ENCODE data around the gene ATP6V0A1.
"Not testable (repeated sequence)": the region's sequence is repeated elsewhere in the genome, so short reads cannot be mapped to it uniquely, and the experiment has no call there.

ATP6V0A1 gene

DNA sequence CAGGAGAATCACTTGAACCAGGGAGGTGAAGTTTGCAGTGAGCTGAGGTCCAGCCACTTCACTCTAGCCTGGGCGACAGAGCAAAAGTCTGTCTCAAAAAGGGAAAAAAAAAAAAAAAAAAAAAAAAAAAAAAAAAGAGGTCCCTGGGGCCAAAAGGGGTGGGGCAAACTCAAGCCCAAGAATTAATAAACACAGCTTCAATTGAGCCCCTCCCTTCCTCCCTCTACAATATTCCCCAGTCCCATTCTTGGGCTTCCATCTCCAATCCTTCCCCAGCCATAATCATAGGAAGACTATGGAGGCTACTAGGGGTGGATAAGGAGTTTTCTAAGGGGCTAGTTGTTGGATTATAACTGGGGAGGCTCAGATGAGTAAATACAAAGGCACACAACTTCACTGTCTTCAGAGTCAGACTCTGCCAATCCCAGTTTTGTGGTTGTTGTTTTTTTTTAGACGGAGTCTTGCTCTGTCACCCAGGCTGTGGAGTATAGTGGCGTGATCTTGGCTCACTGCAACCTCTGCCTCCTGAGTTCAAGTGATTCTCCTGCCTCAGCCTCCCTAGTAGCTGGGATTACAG, 45.1 kb upstream of the ATP6V0A1 start:
- CTCF ChIA-PET: interaction anchor here (0.6 kb wide), 1 partner anchor 65 kb away, joined by 3 read pairs; no protein-coding TSS in a partner anchor
- TF ChIP-seq, protein P1, sequence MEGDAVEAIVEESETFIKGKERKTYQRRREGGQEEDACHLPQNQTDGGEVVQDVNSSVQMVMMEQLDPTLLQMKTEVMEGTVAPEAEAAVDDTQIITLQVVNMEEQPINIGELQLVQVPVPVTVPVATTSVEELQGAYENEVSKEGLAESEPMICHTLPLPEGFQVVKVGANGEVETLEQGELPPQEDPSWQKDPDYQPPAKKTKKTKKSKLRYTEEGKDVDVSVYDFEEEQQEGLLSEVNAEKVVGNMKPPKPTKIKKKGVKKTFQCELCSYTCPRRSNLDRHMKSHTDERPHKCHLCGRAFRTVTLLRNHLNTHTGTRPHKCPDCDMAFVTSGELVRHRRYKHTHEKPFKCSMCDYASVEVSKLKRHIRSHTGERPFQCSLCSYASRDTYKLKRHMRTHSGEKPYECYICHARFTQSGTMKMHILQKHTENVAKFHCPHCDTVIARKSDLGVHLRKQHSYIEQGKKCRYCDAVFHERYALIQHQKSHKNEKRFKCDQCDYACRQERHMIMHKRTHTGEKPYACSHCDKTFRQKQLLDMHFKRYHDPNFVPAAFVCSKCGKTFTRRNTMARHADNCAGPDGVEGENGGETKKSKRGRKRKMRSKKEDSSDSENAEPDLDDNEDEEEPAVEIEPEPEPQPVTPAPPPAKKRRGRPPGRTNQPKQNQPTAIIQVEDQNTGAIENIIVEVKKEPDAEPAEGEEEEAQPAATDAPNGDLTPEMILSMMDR (conservative IDR thresholded peaks at IDR 0.05; ENCODE audit: low read depth): no peak
- peak overlapping the region; percentile 96 for H3K27ac ChIP-seq
- POLR2A ChIA-PET (ENCODE audit: low non-redundant PET): interaction anchor here (1.1 kb wide), 1 partner anchor 10 kb away, joined by 4 read pairs; the partner anchor contains the start of gene CAVIN1
- DNase-seq (ENCODE audit: low spot score): no peak

- CTCF ChIA-PET: no interaction called here
- TF ChIP-seq, protein P1 (conservative IDR thresholded peaks at IDR 0.05; ENCODE audit: low read depth): no peak
- DNase-seq (ENCODE audit: low spot score): no peak
- POLR2A ChIA-PET (ENCODE audit: low non-redundant PET): no interaction called here
- H3K27ac ChIP-seq: peak overlapping the region; percentile 96
Measured at GRCh38 chr17:42414704-42415409, 43.8 kb upstream of the ATP6V0A1 start.

- CTCF ChIA-PET; DNase-seq (ENCODE audit: low spot score); POLR2A ChIA-PET (ENCODE audit: low non-redundant PET): not testable (repeated sequence)
- peak overlapping the region; percentile 39 for H3K27ac ChIP-seq
Measured at GRCh38 chr17:42417981-42418380, 40.7 kb upstream of the ATP6V0A1 start.

GRCh38 chr17:42421136-42421506, 37.6 kb upstream of the ATP6V0A1 start:
- no peak for DNase-seq (ENCODE audit: low spot score)
- ChIA-PET CTCF (interaction anchor here (1.2 kb wide), 1 partner anchor 99 kb away, joined by 4 read pairs; no protein-coding TSS in a partner anchor), POLR2A (ENCODE audit: low non-redundant PET) (interaction anchor here (0.6 kb wide), 1 partner anchor 79 kb away, joined by 5 read pairs; no protein-coding TSS in a partner anchor)
- peak overlapping the region; percentile 98 for H3K27ac ChIP-seq
- TF ChIP-seq, protein P1 (conservative IDR thresholded peaks at IDR 0.05; ENCODE audit: low read depth): no peak

DNA sequence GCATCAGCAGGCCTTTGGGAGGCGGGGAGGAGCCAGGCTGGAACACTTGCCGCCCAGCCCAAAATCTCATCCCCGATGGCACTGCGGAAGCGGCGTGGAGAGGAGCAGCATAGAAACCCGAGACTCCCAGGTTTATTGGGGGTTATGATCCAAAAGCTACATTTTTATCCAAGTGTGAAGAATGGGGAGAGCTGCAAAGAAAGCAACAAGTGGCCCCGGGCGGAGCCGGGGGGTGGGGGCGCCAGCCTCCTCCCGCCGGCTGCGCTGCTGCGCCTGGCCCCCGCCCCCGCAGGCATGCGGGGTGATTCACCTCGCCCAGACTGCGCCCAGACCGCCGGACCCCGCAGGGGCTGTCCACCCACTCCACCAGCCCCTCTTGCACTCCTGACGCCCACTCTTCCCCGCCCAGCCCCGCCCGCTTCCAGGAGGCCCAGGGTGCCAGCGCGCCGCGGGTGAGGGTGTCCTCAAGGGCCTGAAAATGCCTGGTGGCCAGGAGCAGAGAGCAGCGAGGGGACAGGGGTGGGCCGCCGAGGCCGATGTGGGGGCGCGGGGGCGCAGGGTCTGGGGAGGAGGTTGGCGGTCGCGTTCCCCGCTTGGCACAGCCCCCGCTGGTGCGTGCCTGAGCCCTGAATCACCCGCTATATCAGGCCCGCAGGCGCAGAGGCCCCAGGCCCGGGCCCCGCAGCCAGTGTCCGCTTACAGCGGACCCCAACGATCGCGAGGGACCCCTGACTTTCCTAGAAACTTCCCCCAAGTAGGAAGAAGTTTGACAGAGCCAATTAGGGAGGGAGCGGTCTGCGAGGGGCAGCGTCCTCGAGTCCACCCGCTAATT, 37.0 kb upstream of the ATP6V0A1 start:
- peak overlapping the region; percentile 98 for H3K27ac ChIP-seq
- TF ChIP-seq, protein P1 (conservative IDR thresholded peaks at IDR 0.05; ENCODE audit: low read depth): no peak
- POLR2A ChIA-PET (ENCODE audit: low non-redundant PET): interaction anchor here (0.6 to 1.7 kb wide), 4 partner anchors 12 to 79 kb away, joined by 3 to 11 read pairs (median 6); partner anchors contain the start of gene STAT3
- DNase-seq (ENCODE audit: low spot score): peak; percentile 75
- CTCF ChIA-PET: interaction anchor here (1.2 to 1.5 kb wide), 3 partner anchors 16 to 105 kb away, joined by 4 to 9 read pairs (median 6); no protein-coding TSS in a partner anchor

GRCh38 chr17:42422412-42422957, 36.2 kb upstream of the ATP6V0A1 start:
- H3K27ac ChIP-seq: peak overlapping the region; percentile 98
- TF ChIP-seq, protein P1 (conservative IDR thresholded peaks at IDR 0.05; ENCODE audit: low read depth): no peak
- peak; percentile 33 for DNase-seq (ENCODE audit: low spot score)
- ChIA-PET CTCF (interaction anchor here (0.7 to 1.5 kb wide), 3 partner anchors 16 to 105 kb away, joined by 4 to 9 read pairs (median 6); no protein-coding TSS in a partner anchor), POLR2A (ENCODE audit: low non-redundant PET) (interaction anchor here (0.6 to 1.7 kb wide), 5 partner anchors 9 to 96 kb away, joined by 3 to 11 read pairs (median 4); partner anchors contain the start of gene STAT3)
